ENCODE measurements around the gene BUD23.
"Not testable (repeated sequence)": the region's sequence is repeated elsewhere in the genome, so short reads cannot be mapped to it uniquely, and the experiment has no call there.

BUD23 gene

DNA sequence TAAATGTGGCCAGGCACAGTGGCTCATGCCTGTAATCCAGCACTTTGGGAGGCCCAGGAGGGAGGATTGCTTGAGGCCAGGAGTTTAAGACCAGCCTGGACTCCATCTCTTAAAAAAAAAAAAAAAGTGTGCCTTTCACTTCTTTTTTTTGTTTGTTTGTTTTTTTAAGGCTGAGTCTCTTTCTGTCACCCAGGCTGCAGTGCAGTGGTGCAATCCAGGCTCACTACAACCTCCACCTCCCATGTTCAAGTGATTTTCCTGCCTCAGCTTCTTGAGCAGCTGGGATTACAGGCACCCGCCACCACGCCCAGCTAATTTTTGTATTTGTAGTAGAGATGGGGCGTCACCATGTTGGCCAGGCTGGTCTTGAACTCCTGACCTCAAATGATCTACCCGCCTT, 38.8 kb downstream of the BUD23 start:
- not testable (repeated sequence) for DNase-seq

DNA sequence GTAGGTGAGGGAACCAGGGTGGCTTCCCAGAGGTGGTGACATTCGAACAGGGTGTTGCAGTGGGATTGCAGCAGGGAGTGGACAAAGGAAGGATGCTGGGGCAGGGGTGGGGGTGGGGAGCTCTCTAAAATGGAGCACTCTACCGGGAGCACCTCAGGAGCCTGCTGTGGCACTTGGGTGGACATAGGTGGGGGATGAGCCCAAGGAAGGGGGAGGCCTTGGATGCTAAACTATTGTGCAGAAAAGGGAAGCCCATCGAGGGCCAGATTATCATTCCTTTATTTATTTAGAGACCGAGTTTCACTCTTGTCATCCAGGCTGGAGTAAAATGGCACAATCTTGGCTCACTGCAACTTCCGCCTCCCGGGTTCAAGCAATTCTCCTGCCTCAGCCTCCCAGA, 39.4 kb downstream of the BUD23 start:
- DNase-seq: no peak

DNA sequence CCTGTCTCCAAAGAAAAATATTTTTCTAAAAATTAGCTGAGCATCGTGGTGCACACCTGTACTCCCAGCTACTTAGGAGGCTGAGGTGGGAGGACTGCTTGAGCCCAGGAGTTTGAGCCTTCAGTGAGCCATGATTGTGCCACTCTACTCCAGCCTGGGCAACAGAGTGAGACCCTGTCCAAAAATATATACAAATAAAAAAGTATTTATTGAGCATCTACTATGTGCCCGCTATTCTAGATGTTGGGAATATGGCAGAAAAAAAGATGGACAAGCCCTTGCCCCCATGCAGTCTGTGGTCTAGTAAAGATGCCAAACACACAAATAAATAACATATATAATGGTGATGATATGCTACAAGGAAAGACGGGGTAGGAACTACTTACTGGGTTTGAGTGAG, 40.4 kb downstream of the BUD23 start:
- no peak for DNase-seq

DNA sequence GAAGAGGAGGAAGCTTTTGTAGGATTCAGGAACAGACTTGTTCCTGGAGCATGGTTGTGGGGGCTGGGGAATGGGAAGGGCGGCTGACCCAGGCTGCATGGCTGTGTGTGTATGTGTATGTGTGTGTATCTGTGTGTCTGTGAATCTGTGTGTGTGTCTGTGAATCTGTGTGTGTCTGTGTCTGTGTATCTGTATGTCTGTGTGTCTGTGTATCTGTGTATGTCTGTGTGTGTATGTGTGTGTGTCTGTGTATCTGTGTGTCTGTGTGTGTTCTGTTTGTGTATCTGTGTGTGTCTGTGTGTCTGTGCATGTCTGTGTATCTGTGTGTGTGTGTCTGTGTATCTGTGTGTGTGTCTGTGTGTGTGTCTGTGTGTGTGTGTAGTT, 42.7 kb downstream of the BUD23 start:
- no peak for DNase-seq

DNA sequence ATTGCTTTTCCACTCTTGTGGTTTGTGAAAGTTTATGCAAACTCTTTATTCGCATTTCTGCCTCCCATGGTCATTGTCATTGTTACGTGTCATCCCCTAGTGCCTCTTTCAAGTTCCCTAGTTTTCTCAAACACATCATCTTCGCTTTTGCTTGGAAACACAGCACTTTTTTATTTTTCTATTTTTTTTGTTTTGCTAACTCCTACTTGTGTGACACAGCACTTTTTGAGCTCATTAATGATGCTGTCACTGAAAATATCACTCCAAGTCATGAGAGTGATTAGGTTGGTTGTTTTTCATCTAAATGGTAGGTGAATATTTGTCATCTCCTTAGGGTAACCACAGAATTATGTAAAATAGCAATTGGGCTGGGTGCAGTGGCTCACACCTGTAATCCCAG, 44.6 kb downstream of the BUD23 start:
- no peak for DNase-seq

DNA sequence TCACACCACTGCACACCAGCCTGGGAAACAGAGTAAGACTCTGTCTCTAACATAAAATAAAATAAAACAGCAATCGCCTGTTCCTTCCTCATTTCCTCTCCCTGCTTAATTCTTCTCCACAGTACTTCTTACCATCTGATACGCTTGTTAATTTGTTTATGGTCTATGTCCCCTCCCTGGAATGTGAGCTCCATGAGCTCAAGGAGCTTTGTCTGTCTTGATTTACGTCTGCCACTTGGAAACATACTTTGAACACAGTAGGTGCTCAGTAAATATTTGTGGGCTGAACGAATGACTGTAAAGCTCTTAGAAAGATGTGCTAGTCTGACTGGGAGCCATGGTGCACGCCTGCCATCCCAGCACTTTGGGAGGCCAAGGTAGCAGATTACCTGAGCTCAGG, 45.2 kb downstream of the BUD23 start:
- DNase-seq: no peak

DNA sequence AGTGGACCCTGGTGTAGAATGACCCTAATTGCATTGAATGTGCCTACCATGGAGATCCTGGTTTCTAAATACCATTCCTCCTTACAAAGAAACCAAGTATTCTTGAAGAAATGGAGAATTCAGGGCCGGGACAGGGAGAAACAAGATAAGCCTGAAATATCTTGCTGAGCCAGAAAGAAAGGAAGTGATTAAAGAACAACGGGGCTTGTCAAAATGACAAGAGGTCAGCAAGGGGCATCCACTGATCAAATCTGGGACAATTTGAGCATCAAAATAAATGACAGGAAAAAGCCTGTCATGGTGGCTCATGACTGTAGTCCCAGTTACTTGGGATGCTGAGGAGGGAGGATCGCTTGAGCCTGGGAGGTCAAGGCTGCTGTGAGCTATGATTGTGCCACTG, 47.1 kb downstream of the BUD23 start:
- no peak for DNase-seq

DNA sequence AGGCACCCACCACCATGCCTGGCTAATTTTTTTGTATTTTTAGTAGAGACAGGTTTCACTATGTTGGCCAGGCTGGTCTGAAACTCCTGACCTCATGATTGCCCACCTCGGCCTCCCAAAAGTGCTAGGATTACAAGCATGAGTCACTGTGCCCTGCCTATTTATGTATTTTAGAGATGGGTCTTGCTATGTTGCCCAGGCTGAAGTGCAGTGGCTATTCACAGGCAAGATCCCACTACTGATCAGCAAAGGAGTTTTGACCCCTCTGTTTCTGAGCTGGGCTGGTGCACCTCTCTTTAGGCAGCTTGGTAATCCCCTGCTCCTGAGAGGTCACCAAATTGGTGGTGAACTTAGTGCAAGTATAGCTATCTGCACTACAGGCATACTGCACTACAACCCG, 49.0 kb downstream of the BUD23 start:
- DNase-seq: no peak

DNA sequence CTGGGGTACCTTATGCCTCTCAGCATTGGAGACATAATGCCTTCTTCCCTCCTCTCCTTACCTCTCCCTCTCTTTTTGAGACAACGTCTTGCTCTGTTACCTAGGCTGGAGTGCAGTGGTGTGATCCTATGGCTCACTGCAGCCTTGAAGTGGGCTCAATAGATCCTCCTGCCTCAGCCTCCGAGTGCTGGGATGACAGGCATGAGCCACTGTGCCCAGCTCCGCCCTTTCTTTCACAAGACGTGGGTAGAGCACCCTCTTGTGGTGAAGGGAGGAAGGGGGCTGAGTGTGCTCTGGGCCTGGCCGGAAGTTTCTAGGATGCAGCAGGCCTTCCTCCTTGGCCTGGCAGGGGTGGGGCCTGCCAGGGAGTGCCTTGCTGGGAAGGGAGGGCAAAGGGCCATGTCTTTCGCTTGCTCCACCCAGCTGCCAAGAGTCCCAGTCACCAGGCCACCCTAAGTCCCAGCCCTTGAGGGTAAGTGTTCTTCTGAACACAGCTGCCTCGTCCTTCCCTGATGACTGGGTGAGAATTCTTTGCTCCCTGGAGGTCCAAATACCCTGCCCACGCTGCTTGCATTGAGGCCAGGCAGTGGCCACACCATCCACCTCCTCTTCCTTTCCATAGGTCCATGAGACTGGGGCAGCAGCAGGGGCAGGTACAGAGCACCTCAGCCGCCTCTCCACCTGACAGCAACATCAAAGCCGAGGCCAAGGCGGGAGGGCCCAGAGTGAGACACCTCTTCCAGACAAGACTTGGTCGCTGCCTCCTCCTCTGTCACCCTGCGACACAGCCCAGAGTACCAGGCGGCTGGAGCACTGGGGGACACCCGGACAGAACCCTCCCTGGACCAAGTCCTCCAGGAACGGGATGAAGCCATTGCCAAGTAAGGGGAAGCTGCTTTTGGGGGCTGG, 51.5 kb downstream of the BUD23 start:
- peak; percentile 87 to 93 for DNase-seq

DNA sequence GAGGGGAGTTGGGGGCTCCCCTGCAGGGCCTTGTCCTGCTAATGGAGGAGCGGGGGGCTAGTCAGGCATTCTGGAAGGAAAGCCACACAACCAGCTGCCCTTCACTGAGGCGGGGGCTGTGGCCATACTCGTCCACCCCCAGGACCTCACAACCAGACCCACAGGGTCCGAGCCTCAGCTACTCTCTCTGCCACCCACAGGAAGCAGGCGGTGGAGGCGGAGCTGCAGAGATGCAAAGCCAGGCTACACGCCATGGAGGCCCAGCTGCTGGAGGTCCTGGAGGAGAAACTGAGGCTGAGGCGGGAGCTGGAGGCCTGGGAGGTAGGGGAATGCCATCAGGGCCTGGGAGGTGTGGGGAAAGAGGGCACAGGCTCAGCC, 52.1 kb downstream of the BUD23 start:
- no peak for DNase-seq

DNA sequence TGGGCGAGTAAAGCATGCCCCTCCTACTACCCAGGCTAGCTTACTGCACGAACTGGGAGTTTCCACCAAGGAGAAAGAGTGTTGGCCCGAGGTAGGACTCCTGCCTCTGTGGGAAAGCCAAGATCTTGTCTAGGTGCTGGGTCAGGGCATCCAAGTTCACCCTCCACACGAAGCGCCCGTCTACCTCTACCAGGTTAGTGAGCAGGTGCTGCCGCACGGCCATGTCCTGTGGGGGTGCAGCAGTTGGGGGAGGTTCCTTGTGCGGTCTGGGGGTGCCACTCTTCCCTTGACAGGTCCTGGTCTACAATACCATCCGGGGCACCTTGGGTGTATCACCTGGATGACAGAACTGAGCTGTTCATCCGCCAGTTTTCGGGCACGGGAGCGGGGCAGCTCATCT, 53.5 kb downstream of the BUD23 start:
- DNase-seq: no peak

DNA sequence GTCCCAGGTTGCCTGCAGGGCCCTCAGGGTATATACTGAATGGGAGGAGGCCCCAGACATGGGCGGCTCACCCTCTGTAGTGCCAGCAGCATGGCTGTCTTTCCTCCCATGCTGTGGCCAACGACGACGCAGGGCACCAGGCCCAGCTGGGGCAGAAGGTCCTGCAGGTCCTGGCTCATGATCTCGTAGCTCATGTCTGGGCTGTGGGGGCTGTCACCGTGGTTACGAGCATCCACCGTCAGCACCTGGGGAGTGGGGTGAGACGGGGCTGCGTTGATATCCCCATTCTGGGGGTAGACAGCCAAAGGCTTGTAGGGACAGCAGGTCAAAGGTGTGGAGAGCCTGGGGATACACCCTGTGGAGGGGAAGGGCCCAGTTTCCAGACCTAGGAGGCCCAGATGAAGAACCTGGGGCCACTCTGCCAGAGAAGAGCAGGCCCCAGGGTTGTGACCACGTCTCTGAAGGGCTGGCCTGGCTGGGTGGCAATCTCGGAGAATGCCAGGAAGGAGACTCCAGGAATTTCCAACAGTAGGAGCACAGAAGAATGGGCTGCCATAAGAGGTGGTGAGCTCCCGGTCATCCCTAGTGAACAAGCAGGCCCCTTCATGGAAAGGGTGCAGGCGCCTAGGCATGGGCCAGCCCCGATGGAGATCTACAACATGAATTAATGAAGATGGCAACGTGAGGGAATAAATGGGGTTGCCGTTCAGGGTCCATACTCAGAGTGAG, 54.3 kb downstream of the BUD23 start:
- DNase-seq: no peak

DNA sequence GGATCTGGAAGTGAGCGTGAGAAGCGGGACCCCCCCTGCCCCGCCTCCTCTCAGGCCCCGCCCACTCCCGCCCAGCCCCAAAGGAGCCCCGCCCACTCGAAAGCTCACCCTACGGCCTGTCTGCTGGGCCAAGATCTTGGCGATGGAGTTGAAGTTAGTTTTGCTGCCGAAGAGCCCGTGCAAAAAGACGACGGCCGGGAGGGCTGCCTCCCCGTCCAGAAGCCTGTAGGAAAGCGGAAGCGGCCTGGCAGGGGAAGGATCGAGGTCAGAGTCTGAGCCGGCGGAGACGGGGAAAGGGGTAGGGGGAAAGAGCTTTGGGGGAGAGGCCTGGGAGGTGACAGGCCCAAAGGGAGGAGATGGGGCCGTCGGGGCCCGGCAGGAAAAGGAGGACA, 54.8 kb downstream of the BUD23 start:
- DNase-seq: peak in 1 of 2 experiments; percentile 48

DNA sequence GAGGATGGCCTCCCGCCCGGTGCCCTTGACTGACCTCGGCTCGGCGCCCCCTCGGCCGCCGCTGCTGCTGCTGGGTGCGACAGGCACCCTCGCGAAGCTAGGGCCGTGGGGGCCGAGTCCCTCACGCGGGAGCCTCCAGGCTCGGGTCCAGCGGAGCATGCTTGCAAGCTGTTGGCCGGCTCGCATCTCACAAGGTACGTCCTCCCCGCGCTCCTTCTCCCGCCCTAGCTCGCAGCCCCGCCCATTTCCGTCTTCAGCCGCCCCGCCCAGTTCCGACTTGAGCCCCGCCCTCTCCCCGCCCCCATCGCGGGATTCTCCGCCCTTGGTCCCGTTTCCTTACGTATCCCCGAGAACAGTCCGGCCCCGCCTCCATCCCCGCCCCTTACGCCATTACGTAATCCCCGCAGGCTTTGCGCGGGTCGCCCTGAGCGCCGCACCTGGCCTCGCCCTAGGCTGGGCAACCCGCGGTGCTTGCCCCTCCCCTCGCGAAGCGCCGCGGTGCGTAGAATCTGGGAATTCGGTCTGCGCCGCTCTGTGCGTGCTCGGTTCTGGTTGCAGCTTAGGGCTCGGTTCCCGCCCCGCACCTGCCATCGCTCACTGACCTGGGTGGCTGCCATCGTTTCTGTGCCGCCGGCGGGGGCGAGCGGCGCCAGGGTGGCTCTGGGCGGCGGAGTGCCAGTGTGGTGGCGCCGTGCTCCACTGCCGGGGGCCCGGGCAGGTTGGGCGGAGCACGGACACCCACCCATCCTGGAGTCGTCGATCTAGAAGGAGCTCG, 55.4 kb downstream of the BUD23 start, which contains the start of gene ABHD11:
Gene ABHD11, minus strand, starts transcription at position 191 of the 775 bp plus-strand sequence. Its CDS starts 32 bp downstream, at position 159.
- peak; percentile 71 to 94 for DNase-seq

DNA sequence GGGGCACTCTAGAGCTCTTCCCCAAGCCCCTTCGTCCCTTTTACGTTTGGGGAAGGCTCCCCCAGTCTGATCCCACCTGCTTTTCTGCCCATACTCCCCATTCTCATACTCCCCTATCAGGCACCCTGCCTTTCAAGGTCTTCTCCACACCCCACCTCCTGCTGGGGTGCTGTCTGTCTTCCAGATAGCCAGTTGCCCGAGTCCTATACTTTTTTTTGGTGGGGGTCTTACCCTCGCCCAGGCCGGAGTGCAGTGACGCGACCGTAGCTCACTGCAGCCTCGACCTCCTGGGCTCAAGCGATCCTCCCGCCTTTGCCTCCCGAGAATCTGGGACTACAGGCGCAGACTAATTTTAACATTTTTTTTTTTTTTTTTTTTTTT, 56.0 kb downstream of the BUD23 start:
- DNase-seq: no peak

DNA sequence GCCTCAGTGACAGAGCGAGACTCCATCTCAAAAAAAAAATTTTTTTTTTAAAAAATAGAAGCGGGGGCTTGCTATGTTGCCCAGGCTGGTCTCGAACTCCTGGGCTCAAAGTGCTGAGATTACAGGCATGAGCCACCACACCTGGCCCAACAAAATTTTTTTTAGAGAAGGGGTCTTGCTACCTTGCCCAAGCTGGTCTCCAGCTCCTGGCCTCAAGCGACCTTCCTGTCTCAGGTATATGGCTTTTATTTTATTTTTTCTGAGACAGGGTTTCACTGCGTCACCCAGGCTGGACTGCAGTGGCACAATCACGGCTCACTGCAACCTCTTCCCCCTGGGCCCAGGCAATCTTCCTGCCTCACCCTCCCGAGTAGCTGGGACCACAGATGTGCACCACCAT, 56.8 kb downstream of the BUD23 start:
- DNase-seq: no peak

DNA sequence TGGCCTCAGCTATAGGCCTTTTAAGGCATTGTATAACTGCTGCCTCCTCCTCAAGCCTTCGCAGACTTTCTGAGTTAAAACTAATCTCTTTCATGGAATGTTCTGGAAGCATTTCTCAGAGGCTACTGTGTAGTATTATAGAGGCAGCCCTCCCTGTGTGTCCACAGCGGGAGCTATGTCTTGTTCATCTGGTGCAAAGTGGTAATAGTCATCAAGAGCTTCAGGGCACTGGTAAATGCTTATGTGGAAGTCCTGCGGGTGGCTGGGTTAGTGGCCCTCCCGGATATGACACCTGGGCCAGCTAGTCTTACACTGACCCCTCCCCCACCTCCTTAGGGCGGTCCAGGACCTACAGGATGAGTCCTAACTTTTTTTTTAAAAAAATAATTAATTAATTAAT, 57.4 kb downstream of the BUD23 start:
- no peak for DNase-seq

DNA sequence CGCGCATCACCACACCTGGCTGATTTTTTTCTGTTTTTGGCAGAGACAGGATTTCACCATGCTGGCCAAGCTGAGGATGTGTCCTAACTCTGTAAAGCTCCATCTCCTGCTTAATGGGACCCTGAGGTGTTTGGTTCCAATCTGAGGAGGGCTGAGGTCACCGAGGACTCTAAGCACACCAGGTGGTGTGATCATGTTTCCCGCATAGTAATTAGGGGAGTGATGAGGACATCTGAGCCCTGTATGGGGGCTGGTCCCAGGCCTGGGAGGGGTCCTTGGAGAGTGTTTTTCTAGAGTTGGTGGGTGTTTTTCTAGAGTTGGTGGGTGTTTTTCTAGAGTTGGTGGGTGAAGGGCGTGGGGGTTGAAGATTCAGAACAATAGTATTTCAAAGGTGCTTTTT, 58.2 kb downstream of the BUD23 start:
- no peak for DNase-seq

DNA sequence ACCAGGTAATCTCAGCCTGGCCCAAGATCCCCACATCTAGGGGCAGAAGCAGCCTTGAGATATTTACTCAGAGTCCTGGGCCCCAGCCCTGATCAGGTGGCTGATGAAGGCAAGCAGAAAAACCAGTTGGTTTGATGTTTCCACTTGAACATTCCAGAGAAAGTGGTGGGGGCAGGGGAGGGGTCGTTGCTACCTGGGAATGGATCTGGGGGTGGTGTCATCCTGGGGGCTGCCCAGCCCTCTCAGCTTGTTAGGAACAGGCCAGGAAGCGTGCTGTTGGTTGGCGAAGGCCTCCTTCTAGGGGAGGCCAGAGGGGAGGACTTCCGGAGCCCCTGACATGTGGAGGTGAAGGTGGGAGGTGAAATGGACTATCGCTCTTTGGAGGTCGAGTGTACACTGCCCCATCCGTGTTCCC, 58.9 kb downstream of the BUD23 start:
- no peak for DNase-seq

DNA sequence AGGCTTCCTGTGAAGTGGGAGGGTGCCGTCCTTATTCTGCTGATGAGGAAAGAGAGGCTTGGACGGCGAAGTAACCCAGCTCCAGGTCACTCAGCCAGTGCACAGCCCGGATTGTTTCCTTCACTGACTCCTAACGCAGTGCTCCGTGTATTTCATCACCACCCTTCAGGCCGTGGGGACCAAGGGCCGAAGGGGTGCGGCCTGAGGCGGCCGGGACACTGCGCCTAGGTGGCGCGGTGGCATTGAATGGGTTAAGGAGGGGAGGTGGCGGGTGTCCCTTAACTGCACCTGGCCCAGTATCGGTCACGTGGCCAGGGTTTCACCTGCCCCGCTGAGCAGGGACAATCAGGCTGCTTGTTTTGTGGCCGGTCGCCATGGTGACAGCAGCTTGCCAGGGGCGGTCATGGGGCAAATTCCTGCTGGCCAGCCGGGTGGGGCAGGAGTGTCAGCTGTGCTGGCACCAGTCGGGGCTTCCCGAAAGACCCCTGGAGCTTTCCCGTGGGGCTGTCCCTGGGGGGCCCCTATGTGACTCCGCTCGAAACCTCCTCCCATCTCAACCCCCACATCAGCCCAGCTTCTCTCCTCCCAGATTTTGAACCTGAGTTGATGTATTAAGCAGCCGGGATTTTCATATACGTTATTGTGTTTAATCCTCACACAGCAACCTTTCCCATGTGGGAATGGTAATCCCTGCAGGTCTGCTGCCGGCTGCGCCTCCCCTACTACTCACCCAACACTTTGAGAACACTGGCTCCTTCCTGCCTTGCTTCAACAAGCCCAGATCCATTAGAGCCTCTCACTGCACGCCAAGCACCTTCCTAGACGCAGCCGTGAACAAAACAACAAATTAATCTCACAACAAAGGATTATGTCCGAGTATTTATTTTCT, 59.6 kb downstream of the BUD23 start:
- no peak for DNase-seq

DNA sequence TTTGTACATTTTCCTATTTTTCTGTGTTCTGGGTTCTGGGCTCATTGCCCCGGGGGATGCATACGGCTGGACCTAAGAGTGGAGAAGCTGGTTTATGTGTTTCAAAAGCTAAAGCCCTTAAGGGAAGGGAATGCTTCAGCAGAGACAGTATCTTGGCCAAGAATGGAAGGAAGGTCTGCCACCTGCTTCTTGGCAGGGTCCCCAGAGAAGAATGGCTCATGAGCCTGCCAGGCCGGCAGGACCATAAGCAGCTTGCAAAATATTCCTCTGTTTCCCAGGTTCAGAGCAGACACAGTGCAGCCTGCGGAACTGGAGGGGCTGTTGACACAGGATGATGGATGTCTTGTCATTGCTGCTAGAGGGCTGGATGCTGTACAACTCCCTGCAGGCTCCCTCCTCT, 63.0 kb downstream of the BUD23 start:
- no peak for DNase-seq
